Upper lobe of left lung (tissue), 4 donors: Measurements from ENCODE around the gene FGGY.

Experiments
- EP300 ChIP-seq, 4 donors: sonication (generic); formaldehyde crosslinking; IDR thresholded peaks; one replicate each; pipeline ENCODE4 v1.5.1; 2017; ENCODE audit warnings: antibody characterized with exemption in 4 of 4, control low read depth in 2 of 4
- POLR2A ChIP-seq, 4 donors: fragments of 450-650 bp; IDR thresholded peaks; one replicate each; pipeline ENCODE4 v1.5.1; 2016 to 2017; ENCODE audit warnings: antibody characterized with exemption in 4 of 4, mild to moderate bottlenecking in 2 of 4
- TF ChIP-seq, protein P1 (sequence below), 6 experiments: fragments of 450-650 bp in 4 of 6; fragments of 200-600 bp in 2 of 6; sonication (generic) in 2 of 6; IDR thresholded peaks; one replicate each; pipeline ENCODE4 v1.5.1; 2016 to 2019; ENCODE audit warnings: antibody characterized with exemption in 6 of 6

GRCh38 chr1:59271561-59272260 lies 25.2 kb upstream of the FGGY start:
- TF ChIP-seq POLR2A (IDR thresholded peaks at IDR 0.05) (no peak), EP300 (IDR thresholded peaks at IDR 0.05) (no peak)
- TF ChIP-seq, protein P1, sequence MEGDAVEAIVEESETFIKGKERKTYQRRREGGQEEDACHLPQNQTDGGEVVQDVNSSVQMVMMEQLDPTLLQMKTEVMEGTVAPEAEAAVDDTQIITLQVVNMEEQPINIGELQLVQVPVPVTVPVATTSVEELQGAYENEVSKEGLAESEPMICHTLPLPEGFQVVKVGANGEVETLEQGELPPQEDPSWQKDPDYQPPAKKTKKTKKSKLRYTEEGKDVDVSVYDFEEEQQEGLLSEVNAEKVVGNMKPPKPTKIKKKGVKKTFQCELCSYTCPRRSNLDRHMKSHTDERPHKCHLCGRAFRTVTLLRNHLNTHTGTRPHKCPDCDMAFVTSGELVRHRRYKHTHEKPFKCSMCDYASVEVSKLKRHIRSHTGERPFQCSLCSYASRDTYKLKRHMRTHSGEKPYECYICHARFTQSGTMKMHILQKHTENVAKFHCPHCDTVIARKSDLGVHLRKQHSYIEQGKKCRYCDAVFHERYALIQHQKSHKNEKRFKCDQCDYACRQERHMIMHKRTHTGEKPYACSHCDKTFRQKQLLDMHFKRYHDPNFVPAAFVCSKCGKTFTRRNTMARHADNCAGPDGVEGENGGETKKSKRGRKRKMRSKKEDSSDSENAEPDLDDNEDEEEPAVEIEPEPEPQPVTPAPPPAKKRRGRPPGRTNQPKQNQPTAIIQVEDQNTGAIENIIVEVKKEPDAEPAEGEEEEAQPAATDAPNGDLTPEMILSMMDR (IDR thresholded peaks at IDR 0.05), result no peak
